Stimulated activated CD4-positive, alpha-beta T cell treated with anti-CD3 and anti-CD28 coated beads, Interleukin-4, amount 100 ng/mL, for 48 hours (primary cell): Measurements from ENCODE around the gene PHF12.

Experiments
- DNase-seq, 2 donors: peaks; one replicate each; pipeline ENCODE4 v3.0.0-alpha.2; 2020; ENCODE audit warnings: low read depth in 2 of 2

Gene PHF12

GRCh38 chr17:28860363-28860808, 90.9 kb downstream of the PHF12 start:
- no peak for DNase-seq

- DNase-seq: no peak
These were observed 92.4 kb downstream of the PHF12 start for GRCh38 chr17:28858801-28859355.

DNA sequence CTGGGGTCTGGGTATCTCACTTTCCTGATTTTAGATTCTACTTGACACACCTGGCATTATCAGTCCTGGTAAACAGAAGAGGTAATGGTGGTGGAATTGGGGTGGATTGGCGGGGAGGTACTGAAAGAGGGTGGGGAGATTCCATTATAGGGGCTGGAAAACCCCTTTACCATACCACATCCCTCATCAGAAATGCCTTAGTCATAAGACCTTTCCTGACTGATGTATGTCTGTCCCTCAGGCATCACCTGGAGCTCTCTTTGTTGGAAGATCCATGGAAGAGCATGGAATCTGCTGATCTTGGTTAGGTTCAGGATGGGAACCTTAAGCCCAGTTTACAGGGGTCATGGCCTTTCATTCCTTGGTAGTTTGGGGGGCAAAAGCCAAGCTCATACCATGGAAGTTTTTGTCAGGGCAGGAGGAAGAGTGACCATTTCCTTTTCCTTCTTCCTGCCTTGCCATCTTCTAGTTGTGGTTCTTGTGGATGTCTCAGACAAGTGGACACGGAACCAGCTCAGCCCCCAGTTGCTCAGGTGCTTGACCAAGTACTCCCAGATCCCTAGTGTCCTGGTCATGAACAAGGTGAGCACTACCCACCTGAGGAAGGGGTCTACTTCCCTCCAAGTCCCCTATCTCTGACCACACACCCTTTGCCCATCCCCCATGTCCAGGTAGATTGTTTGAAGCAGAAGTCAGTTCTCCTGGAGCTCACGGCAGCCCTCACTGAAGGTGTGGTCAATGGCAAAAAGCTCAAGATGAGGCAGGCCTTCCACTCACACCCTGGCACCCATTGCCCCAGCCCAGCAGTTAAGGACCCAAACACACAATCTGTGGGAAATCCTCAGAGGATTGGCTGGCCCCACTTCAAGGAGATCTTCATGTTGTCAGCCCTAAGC, 93.2 kb downstream of the PHF12 start:
- DNase-seq: no peak

DNA sequence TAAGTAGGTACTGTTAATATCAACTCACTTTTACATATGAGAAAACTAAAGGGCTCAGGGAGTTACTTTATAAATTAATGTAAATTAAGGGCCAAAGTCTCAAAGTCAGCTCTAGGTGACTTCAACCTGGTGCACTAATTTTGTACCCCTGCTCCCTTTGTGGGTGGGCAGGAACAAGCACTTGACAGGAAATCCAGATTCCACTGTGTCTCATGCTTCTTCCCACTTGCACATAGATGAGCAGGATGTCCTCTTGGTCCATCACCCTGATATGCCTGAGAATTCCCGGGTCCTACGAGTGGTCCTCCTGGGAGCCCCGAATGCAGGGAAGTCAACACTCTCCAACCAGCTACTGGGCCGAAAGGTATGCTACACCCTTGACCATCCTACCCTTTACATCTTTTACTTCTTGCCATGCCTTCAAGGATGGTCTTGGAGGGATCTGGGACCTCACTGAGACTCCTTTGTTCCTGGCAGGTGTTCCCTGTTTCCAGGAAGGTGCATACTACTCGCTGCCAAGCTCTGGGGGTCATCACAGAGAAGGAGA, 95.2 kb downstream of the PHF12 start:
- DNase-seq: no peak

DNA sequence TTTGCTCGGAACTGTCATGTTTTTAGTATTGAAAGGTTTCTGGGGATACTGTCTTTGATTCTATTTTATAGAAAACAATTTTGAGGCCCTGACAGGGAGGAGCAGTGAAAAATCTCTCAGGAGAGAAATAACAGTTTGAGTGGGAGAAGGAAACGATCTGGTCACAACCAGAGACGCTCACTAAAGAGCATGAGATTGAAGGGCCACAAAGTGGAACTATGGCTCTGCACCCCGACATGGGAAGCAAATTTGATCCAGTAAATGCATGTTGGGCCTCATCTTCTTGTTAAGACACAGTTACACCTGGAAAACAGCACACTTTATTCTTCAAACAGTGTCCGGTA, 96.0 kb downstream of the PHF12 start:
- no peak for DNase-seq
